ENCODE results near the gene ITPKB.
"Not testable (repeated sequence)": the region's sequence is repeated elsewhere in the genome, so short reads cannot be mapped to it uniquely, and the experiment has no call there.

The ITPKB gene

DNA sequence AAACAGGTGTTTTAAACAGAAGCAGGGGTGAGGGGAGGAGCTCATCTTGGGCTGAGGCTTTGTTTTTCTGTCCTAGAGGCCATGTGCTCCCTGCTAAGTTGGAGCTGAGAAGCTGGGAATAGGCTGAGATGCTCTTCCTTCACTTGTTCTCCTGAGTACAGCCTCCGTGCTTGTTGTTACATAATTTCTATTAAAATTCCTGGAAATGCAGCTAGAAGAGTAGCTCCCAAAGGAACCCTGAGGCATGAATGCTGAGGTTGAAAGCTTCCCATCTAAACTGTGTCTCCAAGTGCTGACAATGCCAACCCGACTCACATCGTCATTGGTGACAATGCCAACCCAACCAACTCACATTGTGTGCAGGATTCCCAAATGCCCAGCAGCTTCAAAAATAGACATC lies 12.6 kb upstream of the ITPKB start:
- H3K27me3 ChIP-seq (ENCODE audit: insufficient read depth, low read length, poor library complexity), result peaks cover under 1% of the 10 kb centered on the region
- H3K36me3 ChIP-seq (ENCODE audit: insufficient read depth, low read length), result no peaks in the 10 kb centered on the region
- H3K4me1 ChIP-seq (ENCODE audit: insufficient read depth, low read length), result no peaks in the 10 kb centered on the region
- no peak overlapping the region for H2AFZ ChIP-seq (ENCODE audit: low read depth, low read length)
- H3K9me3 ChIP-seq (ENCODE audit: insufficient read depth, low read length, severe bottlenecking), result no peaks in the 10 kb centered on the region
- DNase-seq (no peak), ATAC-seq (ENCODE audit: insufficient read depth, low read depth) (no peak)
- H3K27ac ChIP-seq (ENCODE audit: low read length), result no peak overlapping the region
- no peaks in the 10 kb centered on the region for H4K20me1 ChIP-seq (ENCODE audit: insufficient read depth, low read length)
- no peak for TF ChIP-seq CTCF (IDR thresholded peaks at IDR 0.05; ENCODE audit: borderline replicate concordance, extremely low read depth, low read length, poor library complexity, severe bottlenecking)
- no peak for TF ChIP-seq EZH2 (IDR thresholded peaks at IDR 0.05; ENCODE audit: borderline replicate concordance, low read depth, low read length, severe bottlenecking)
- no peaks in the 10 kb centered on the region for H3K79me2 ChIP-seq (ENCODE audit: insufficient read depth, low read length)
- no peak overlapping the region for H3K4me2 ChIP-seq (ENCODE audit: insufficient read depth, low read length)
- no peak overlapping the region for H3K4me3 ChIP-seq (ENCODE audit: low read depth in 1 of 2, low read length in 2 of 2)
- H3K9ac ChIP-seq (ENCODE audit: low read depth, low read length), result no peak overlapping the region

GRCh38 chr1:226751214-226751613 lies 12.1 kb upstream of the ITPKB start:
- Histone ChIP-seq H3K4me2 (ENCODE audit: insufficient read depth, low read length) (no peak overlapping the region), H3K4me3 (ENCODE audit: low read depth in 1 of 2, low read length in 2 of 2) (no peak overlapping the region), H3K79me2 (ENCODE audit: insufficient read depth, low read length) (no peaks in the 10 kb centered on the region), H3K4me1 (ENCODE audit: insufficient read depth, low read length) (no peaks in the 10 kb centered on the region), H3K27me3 (ENCODE audit: insufficient read depth, low read length, poor library complexity) (peaks cover 2% of the 10 kb centered on the region), H3K27ac (ENCODE audit: low read length) (no peak overlapping the region), H3K9me3 (ENCODE audit: insufficient read depth, low read length, severe bottlenecking) (no peaks in the 10 kb centered on the region), H2AFZ (ENCODE audit: low read depth, low read length) (no peak overlapping the region), H3K36me3 (ENCODE audit: insufficient read depth, low read length) (no peaks in the 10 kb centered on the region), H3K9ac (ENCODE audit: low read depth, low read length) (no peak overlapping the region), H4K20me1 (ENCODE audit: insufficient read depth, low read length) (no peaks in the 10 kb centered on the region)
- DNase-seq (no peak), ATAC-seq (ENCODE audit: insufficient read depth, low read depth) (no peak)
- TF ChIP-seq EZH2 (IDR thresholded peaks at IDR 0.05; ENCODE audit: borderline replicate concordance, low read depth, low read length, severe bottlenecking) (no peak), CTCF (IDR thresholded peaks at IDR 0.05; ENCODE audit: borderline replicate concordance, extremely low read depth, low read length, poor library complexity, severe bottlenecking) (no peak)

- Histone ChIP-seq H3K9me3 (ENCODE audit: insufficient read depth, low read length, severe bottlenecking) (no peaks in the 10 kb centered on the region), H4K20me1 (ENCODE audit: insufficient read depth, low read length) (no peaks in the 10 kb centered on the region), H3K79me2 (ENCODE audit: insufficient read depth, low read length) (no peaks in the 10 kb centered on the region), H3K36me3 (ENCODE audit: insufficient read depth, low read length) (no peaks in the 10 kb centered on the region), H3K27me3 (ENCODE audit: insufficient read depth, low read length, poor library complexity) (peaks cover 2% of the 10 kb centered on the region), H3K4me2 (ENCODE audit: insufficient read depth, low read length) (no peak overlapping the region), H3K4me3 (ENCODE audit: low read depth in 1 of 2, low read length in 2 of 2) (no peak overlapping the region), H3K4me1 (ENCODE audit: insufficient read depth, low read length) (no peaks in the 10 kb centered on the region), H3K27ac (ENCODE audit: low read length) (no peak overlapping the region), H3K9ac (ENCODE audit: low read depth, low read length) (no peak overlapping the region), H2AFZ (ENCODE audit: low read depth, low read length) (no peak overlapping the region)
- DNase-seq (no peak), ATAC-seq (ENCODE audit: insufficient read depth, low read depth) (no peak)
- TF ChIP-seq EZH2 (IDR thresholded peaks at IDR 0.05; ENCODE audit: borderline replicate concordance, low read depth, low read length, severe bottlenecking) (no peak), CTCF (IDR thresholded peaks at IDR 0.05; ENCODE audit: borderline replicate concordance, extremely low read depth, low read length, poor library complexity, severe bottlenecking) (no peak)
Observed at GRCh38 chr1:226749467-226749866, 10.4 kb upstream of the ITPKB start.

DNA sequence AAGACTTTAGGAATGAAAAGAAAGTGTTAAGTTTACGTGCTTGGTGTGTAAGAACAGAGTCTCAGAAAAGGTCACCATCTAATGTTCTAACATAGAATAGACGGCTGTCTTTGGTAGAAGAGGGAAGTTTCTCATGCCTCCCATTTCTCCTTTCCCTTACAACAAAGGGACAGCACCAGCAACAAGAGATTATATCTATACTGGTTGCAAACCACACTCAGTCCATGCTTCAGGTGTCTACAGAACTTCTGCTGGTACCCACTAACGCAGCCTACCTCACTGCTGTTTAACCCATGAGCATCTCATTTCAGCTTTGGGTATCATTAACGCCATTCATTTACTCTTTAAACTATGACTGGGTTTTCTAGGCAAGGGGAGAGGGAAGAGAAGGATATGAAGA lies 9.2 kb upstream of the ITPKB start:
- H3K79me2 ChIP-seq (ENCODE audit: insufficient read depth, low read length), result no peaks in the 10 kb centered on the region
- no peaks in the 10 kb centered on the region for H3K36me3 ChIP-seq (ENCODE audit: insufficient read depth, low read length)
- TF ChIP-seq EZH2 (IDR thresholded peaks at IDR 0.05; ENCODE audit: borderline replicate concordance, low read depth, low read length, severe bottlenecking) (no peak), CTCF (IDR thresholded peaks at IDR 0.05; ENCODE audit: borderline replicate concordance, extremely low read depth, low read length, poor library complexity, severe bottlenecking) (no peak)
- no peaks in the 10 kb centered on the region for H4K20me1 ChIP-seq (ENCODE audit: insufficient read depth, low read length)
- ATAC-seq (ENCODE audit: insufficient read depth, low read depth), result no peak
- no peaks in the 10 kb centered on the region for H3K9me3 ChIP-seq (ENCODE audit: insufficient read depth, low read length, severe bottlenecking)
- no peak overlapping the region for H2AFZ ChIP-seq (ENCODE audit: low read depth, low read length)
- DNase-seq, result no peak
- no peak overlapping the region for H3K9ac ChIP-seq (ENCODE audit: low read depth, low read length)
- no peaks in the 10 kb centered on the region for H3K4me1 ChIP-seq (ENCODE audit: insufficient read depth, low read length)
- H3K4me2 ChIP-seq (ENCODE audit: insufficient read depth, low read length), result no peak overlapping the region
- H3K27me3 ChIP-seq (ENCODE audit: insufficient read depth, low read length, poor library complexity), result peaks cover 2% of the 10 kb centered on the region
- H3K27ac ChIP-seq (ENCODE audit: low read length), result no peak overlapping the region
- no peak overlapping the region for H3K4me3 ChIP-seq (ENCODE audit: low read depth in 1 of 2, low read length in 2 of 2)

GRCh38 chr1:226747519-226748263 lies 8.6 kb upstream of the ITPKB start:
- not testable (repeated sequence) for H3K4me2 ChIP-seq (ENCODE audit: insufficient read depth, low read length); H3K4me3 ChIP-seq (ENCODE audit: low read depth in 1 of 2, low read length in 2 of 2); H3K4me1 ChIP-seq (ENCODE audit: insufficient read depth, low read length); H3K27ac ChIP-seq (ENCODE audit: low read length); ATAC-seq (ENCODE audit: insufficient read depth, low read depth); H2AFZ ChIP-seq (ENCODE audit: low read depth, low read length); H3K79me2 ChIP-seq (ENCODE audit: insufficient read depth, low read length); H3K9me3 ChIP-seq (ENCODE audit: insufficient read depth, low read length, severe bottlenecking); H3K9ac ChIP-seq (ENCODE audit: low read depth, low read length); H3K36me3 ChIP-seq (ENCODE audit: insufficient read depth, low read length); H3K27me3 ChIP-seq (ENCODE audit: insufficient read depth, low read length, poor library complexity); DNase-seq; H4K20me1 ChIP-seq (ENCODE audit: insufficient read depth, low read length)

Data from DND-41 (cell line).